Muscle layer of colon (tissue), 2 donors: Measurements from ENCODE around the gene KCNK13.
"Not testable (repeated sequence)": the region's sequence is repeated elsewhere in the genome, so short reads cannot be mapped to it uniquely, and the experiment has no call there.

Experiments
- H3K27ac ChIP-seq: one replicate; pipeline ENCODE4 v1.7.0; 2013; ENCODE audit warnings: low read depth, mild to moderate bottlenecking, low read length, moderate library complexity
- H3K27me3 ChIP-seq, 2 donors: one replicate each; pipeline ENCODE4 v1.7.0; 2013; ENCODE audit warnings: low read length in 2 of 2, mild to moderate bottlenecking in 2 of 2; ENCODE audit not compliant: insufficient read depth in 2 of 2, control insufficient read depth in 1 of 2
- H3K36me3 ChIP-seq: one replicate; pipeline ENCODE4 v1.7.0; 2013; ENCODE audit warnings: mild to moderate bottlenecking, low read length; ENCODE audit not compliant: insufficient read depth
- H3K4me1 ChIP-seq: one replicate; pipeline ENCODE4 v1.7.0; 2013; ENCODE audit warnings: mild to moderate bottlenecking, low read length; ENCODE audit not compliant: insufficient read depth
- H3K4me3 ChIP-seq, 2 donors: one replicate each; pipeline ENCODE4 v1.7.0; 2013; ENCODE audit warnings: low read length in 2 of 2, low read depth in 1 of 2, mild to moderate bottlenecking in 1 of 2, moderate library complexity in 1 of 2
- H3K9ac ChIP-seq: one replicate; pipeline ENCODE4 v1.7.0; 2013; ENCODE audit warnings: low read length
- H3K9me3 ChIP-seq: one replicate; pipeline ENCODE4 v1.7.0; 2013; ENCODE audit warnings: mild to moderate bottlenecking, low read length
- donor health status: abdominal sarcoma.
- donor health status: Adenocarcinoma of cecum.

KCNK13 gene

GRCh38 chr14:90204516-90204915 lies 142.7 kb downstream of the KCNK13 start:
- H3K9me3 ChIP-seq: no peaks in the 10 kb centered on the region
- H3K4me1 ChIP-seq: no peaks in the 10 kb centered on the region
- no peak overlapping the region for H3K9ac ChIP-seq
- no peak overlapping the region for H3K27ac ChIP-seq
- H3K4me3 ChIP-seq: no peak overlapping the region
- H3K27me3 ChIP-seq: no peaks in the 10 kb centered on the region
- no peaks in the 10 kb centered on the region for H3K36me3 ChIP-seq

GRCh38 chr14:90213099-90213748 lies 151.4 kb downstream of the KCNK13 start:
- Histone ChIP-seq H3K9me3 (no peaks in the 10 kb centered on the region), H3K4me3 (no peak overlapping the region), H3K4me1 (no peaks in the 10 kb centered on the region)

GRCh38 chr14:90228478-90228877 lies 166.7 kb downstream of the KCNK13 start:
- no peaks in the 10 kb centered on the region for H3K36me3 ChIP-seq
- H3K27me3 ChIP-seq: no peaks in the 10 kb centered on the region
- no peaks in the 10 kb centered on the region for H3K9me3 ChIP-seq
- H3K4me3 ChIP-seq: no peak overlapping the region
- H3K27ac ChIP-seq: no peak overlapping the region
- no peaks in the 10 kb centered on the region for H3K4me1 ChIP-seq
- no peak overlapping the region for H3K9ac ChIP-seq

More at GRCh38 chr14:90213099-90213748, 151.4 kb downstream of the KCNK13 start:
- Histone ChIP-seq H3K36me3 (no peaks in the 10 kb centered on the region), H3K27ac (no peak overlapping the region), H3K27me3 (no peaks in the 10 kb centered on the region), H3K9ac (no peak overlapping the region)

- not testable (repeated sequence) for H3K9ac ChIP-seq, H3K27ac ChIP-seq, H3K27me3 ChIP-seq, H3K36me3 ChIP-seq, H3K4me3 ChIP-seq, H3K9me3 ChIP-seq, H3K4me1 ChIP-seq
These were observed 168.1 kb downstream of the KCNK13 start for GRCh38 chr14:90229942-90230341.
